Activated naive CD4-positive, alpha-beta T cell treated with anti-CD3 and anti-CD28 coated beads, Interleukin-2, amount 10 ng/mL, durations not matched to agents 7 days and 5 days (primary cell): Measurements from ENCODE around the gene GZMH.
"Not testable (repeated sequence)": the region's sequence is repeated elsewhere in the genome, so short reads cannot be mapped to it uniquely, and the experiment has no call there.

ENCODE experiments used
- CTCF ChIA-PET: fragments of 350-600 bp; sonication (Branson Sonifier 250); formaldehyde crosslinking; loops from one replicate; lab custom pipeline; 2021; ENCODE audit warnings: antibody characterized with exemption; lab: Charles Lee
- DNase-seq: peaks from one replicate; pipeline ENCODE4 v3.0.0-alpha.2; 2020
- H3K27ac Mint-ChIP-seq: one replicate; pipeline ENCODE4 v1.8.0; 2021; ENCODE audit warnings: mild to moderate bottlenecking, moderate library complexity, mixed read lengths
- H3K27me3 Mint-ChIP-seq: one replicate; pipeline ENCODE4 v1.8.0; 2021; ENCODE audit warnings: mild to moderate bottlenecking, mixed read lengths
- H3K36me3 Mint-ChIP-seq: one replicate; pipeline ENCODE4 v1.8.0; 2021; ENCODE audit warnings: mixed read lengths
- H3K4me1 Mint-ChIP-seq: one replicate; pipeline ENCODE4 v1.8.0; 2021; ENCODE audit warnings: mixed read lengths
- H3K4me3 Mint-ChIP-seq: one replicate; pipeline ENCODE4 v1.8.0; 2021; ENCODE audit warnings: mild to moderate bottlenecking, moderate library complexity, mixed read lengths
- H3K9me3 Mint-ChIP-seq: one replicate; pipeline ENCODE4 v1.8.0; 2021; ENCODE audit warnings: mixed read lengths

GZMH gene

GRCh38 chr14:24613241-24613640 lies 3.8 kb upstream of the GZMH start:
- CTCF ChIA-PET = interaction anchor here (0.9 to 2.4 kb wide), 2 partner anchors 8 to 66 kb away, joined by 3 to 6 read pairs; no protein-coding TSS in a partner anchor

GRCh38 chr14:24612196-24612595 lies 2.7 kb upstream of the GZMH start:
- no peaks in the 10 kb centered on the region for H3K9me3 Mint-ChIP-seq
- H3K27ac Mint-ChIP-seq = no peak overlapping the region
- no peak for DNase-seq
- no peaks in the 10 kb centered on the region for H3K36me3 Mint-ChIP-seq
- CTCF ChIA-PET = interaction anchor here (0.6 to 2.4 kb wide), 2 partner anchors 67 to 680 kb away, joined by 3 to 6 read pairs; no protein-coding TSS in a partner anchor
- peaks cover 4% of the 10 kb centered on the region for H3K27me3 Mint-ChIP-seq
- no peak overlapping the region for H3K4me3 Mint-ChIP-seq
- peaks cover 46% of the 10 kb centered on the region for H3K4me1 Mint-ChIP-seq

More at GRCh38 chr14:24613241-24613640, 3.8 kb upstream of the GZMH start:
- Mint-ChIP-seq H3K27ac (no peak overlapping the region), H3K4me1 (peaks cover 36% of the 10 kb centered on the region), H3K9me3 (no peaks in the 10 kb centered on the region), H3K4me3 (no peak overlapping the region), H3K36me3 (no peaks in the 10 kb centered on the region), H3K27me3 (peaks cover 4% of the 10 kb centered on the region)
- no peak for DNase-seq

- H3K4me3 Mint-ChIP-seq = no peak overlapping the region
- CTCF ChIA-PET = interaction anchor here (1.1 to 4.1 kb wide), 7 partner anchors 9 to 108 kb away, joined by 3 to 54 read pairs (median 4); partner anchors contain the start of gene GZMB
- no peaks in the 10 kb centered on the region for H3K9me3 Mint-ChIP-seq
- H3K27me3 Mint-ChIP-seq = peaks cover 9% of the 10 kb centered on the region
- peak overlapping the region; percentile 40 for H3K27ac Mint-ChIP-seq
- H3K4me1 Mint-ChIP-seq = peaks cover 60% of the 10 kb centered on the region
- no peak for DNase-seq
- no peaks in the 10 kb centered on the region for H3K36me3 Mint-ChIP-seq
These were observed 1.6 kb downstream of the GZMH start for GRCh38 chr14:24607635-24608514.

- Mint-ChIP-seq H3K9me3 (no peaks in the 10 kb centered on the region), H3K4me1 (peaks cover 53% of the 10 kb centered on the region), H3K27ac (peak overlapping the region; percentile 82), H3K4me3 (no peak overlapping the region), H3K27me3 (peaks cover 11% of the 10 kb centered on the region), H3K36me3 (no peaks in the 10 kb centered on the region)
- DNase-seq = no peak
- CTCF ChIA-PET = interaction anchor here (0.6 to 4.1 kb wide), 5 partner anchors 10 to 72 kb away, joined by 3 to 54 read pairs (median 15); partner anchors contain the start of gene GZMB
These were observed 2.4 kb downstream of the GZMH start for GRCh38 chr14:24607081-24607480.

- Mint-ChIP-seq H3K9me3 (no peaks in the 10 kb centered on the region), H3K27ac (peak overlapping the region; percentile 82), H3K4me3 (no peak overlapping the region), H3K27me3 (peaks cover 9% of the 10 kb centered on the region), H3K4me1 (peaks cover 49% of the 10 kb centered on the region), H3K36me3 (no peaks in the 10 kb centered on the region)
- CTCF ChIA-PET = interaction anchor here (0.6 to 4.1 kb wide), 19 partner anchors 10 to 175 kb away, joined by 3 to 54 read pairs (median 6); partner anchors contain the start of gene GZMB
- no peak for DNase-seq
These were observed 3.2 kb downstream of the GZMH start for GRCh38 chr14:24606297-24606696.

- peaks cover 49% of the 10 kb centered on the region for H3K4me1 Mint-ChIP-seq
- DNase-seq = peak; percentile 79
- CTCF ChIA-PET = interaction anchor here (0.5 to 4.1 kb wide), 26 partner anchors 8 to 272 kb away, joined by 3 to 54 read pairs (median 5); partner anchors contain the start of gene GZMB
- peak overlapping the region; percentile 32 for H3K4me3 Mint-ChIP-seq
- no peaks in the 10 kb centered on the region for H3K9me3 Mint-ChIP-seq
- H3K27me3 Mint-ChIP-seq = peaks cover 9% of the 10 kb centered on the region
- no peaks in the 10 kb centered on the region for H3K36me3 Mint-ChIP-seq
- peak overlapping the region; percentile 73 for H3K27ac Mint-ChIP-seq
These were observed 3.9 kb downstream of the GZMH start for GRCh38 chr14:24605435-24606190.

- Mint-ChIP-seq H3K36me3 (peaks cover 10% of the 10 kb centered on the region), H3K4me3 (no peak overlapping the region), H3K27me3 (peaks cover 22% of the 10 kb centered on the region), H3K4me1 (peaks cover 9% of the 10 kb centered on the region), H3K9me3 (peaks cover 30% of the 10 kb centered on the region), H3K27ac (no peak overlapping the region)
- no peak for DNase-seq
- CTCF ChIA-PET = no interaction called here
These were observed 12.1 kb downstream of the GZMH start for GRCh38 chr14:24597403-24597802.

GRCh38 chr14:24595073-24595808 lies 14.2 kb downstream of the GZMH start:
- peaks cover 9% of the 10 kb centered on the region for H3K4me1 Mint-ChIP-seq
- CTCF ChIA-PET = interaction anchor here (0.7 kb wide), 2 partner anchors 10 to 84 kb away, joined by 3 to 4 read pairs; no protein-coding TSS in a partner anchor
- DNase-seq = no peak
- H3K9me3 Mint-ChIP-seq = peaks cover 30% of the 10 kb centered on the region
- H3K36me3 Mint-ChIP-seq = peaks cover 10% of the 10 kb centered on the region
- no peak overlapping the region for H3K27ac Mint-ChIP-seq
- no peak overlapping the region for H3K4me3 Mint-ChIP-seq
- H3K27me3 Mint-ChIP-seq = peaks cover 20% of the 10 kb centered on the region

GRCh38 chr14:24591004-24591403 lies 18.5 kb downstream of the GZMH start:
- Mint-ChIP-seq H3K9me3 (peaks cover 13% of the 10 kb centered on the region), H3K27me3 (peaks cover 20% of the 10 kb centered on the region)
- CTCF ChIA-PET = interaction anchor here (0.9 kb wide), 1 partner anchor 15 kb away, joined by 4 read pairs; no protein-coding TSS in a partner anchor
- not testable (repeated sequence) for H3K4me3 Mint-ChIP-seq, H3K27ac Mint-ChIP-seq, DNase-seq, H3K4me1 Mint-ChIP-seq, H3K36me3 Mint-ChIP-seq

GRCh38 chr14:24584402-24584801 lies 25.1 kb downstream of the GZMH start:
- H3K27me3 Mint-ChIP-seq, H3K4me1 Mint-ChIP-seq, H3K36me3 Mint-ChIP-seq, DNase-seq, H3K9me3 Mint-ChIP-seq, H3K4me3 Mint-ChIP-seq, CTCF ChIA-PET, H3K27ac Mint-ChIP-seq: not testable (repeated sequence)

- Mint-ChIP-seq H3K9me3 (no peaks in the 10 kb centered on the region), H3K4me1 (peaks cover 11% of the 10 kb centered on the region), H3K4me3 (no peak overlapping the region), H3K27ac (no peak overlapping the region), H3K36me3 (no peaks in the 10 kb centered on the region), H3K27me3 (peaks cover 13% of the 10 kb centered on the region)
- CTCF ChIA-PET = no interaction called here
- no peak for DNase-seq
These were observed 30.9 kb downstream of the GZMH start for GRCh38 chr14:24578558-24578957.

GRCh38 chr14:24576771-24577170 lies 32.7 kb downstream of the GZMH start:
- peaks cover 11% of the 10 kb centered on the region for H3K4me1 Mint-ChIP-seq
- no peaks in the 10 kb centered on the region for H3K9me3 Mint-ChIP-seq
- DNase-seq = no peak
- CTCF ChIA-PET = no interaction called here
- no peaks in the 10 kb centered on the region for H3K36me3 Mint-ChIP-seq
- peaks cover 17% of the 10 kb centered on the region for H3K27me3 Mint-ChIP-seq
- no peak overlapping the region for H3K27ac Mint-ChIP-seq
- H3K4me3 Mint-ChIP-seq = no peak overlapping the region

GRCh38 chr14:24576182-24576581 lies 33.3 kb downstream of the GZMH start, which contains the start of gene CTSG:
Gene CTSG (minus strand): TSS chr14:24576250. CDS start chr14:24576223, 27 bp downstream.
- CTCF ChIA-PET = no interaction called here
- Mint-ChIP-seq H3K4me1 (peaks cover 11% of the 10 kb centered on the region), H3K9me3 (no peaks in the 10 kb centered on the region), H3K4me3 (no peak within 1 kb of the TSS), H3K27me3 (peaks cover 19% of the 10 kb centered on the region), H3K27ac (no peak within 1 kb of the TSS), H3K36me3 (no peaks in the 10 kb centered on the region)
- DNase-seq = no peak
